ENCODE measurements around the gene NPAS3.

NPAS3 gene

GRCh38 chr14:33510063-33510481, 571.4 kb downstream of the NPAS3 start:
- H3K4me3 ChIP-seq (ENCODE audit: low read length): no peak overlapping the region
- DNase-seq (ENCODE audit: low read depth): peak; percentile 57
- TF ChIP-seq CTCF (conservative IDR thresholded peaks at IDR 0.05; ENCODE audit: low read length): no peak

- no peak for DNase-seq (ENCODE audit: low read depth)
- TF ChIP-seq CTCF (conservative IDR thresholded peaks at IDR 0.05; ENCODE audit: low read length): no peak
Measured at GRCh38 chr14:33510991-33511390, 572.3 kb downstream of the NPAS3 start.

GRCh38 chr14:33511851-33512640, 573.4 kb downstream of the NPAS3 start:
- no peak for TF ChIP-seq CTCF (conservative IDR thresholded peaks at IDR 0.05; ENCODE audit: low read length)
- no peak overlapping the region for H3K4me3 ChIP-seq (ENCODE audit: low read length)
- peak; percentile 79 for DNase-seq (ENCODE audit: low read depth)

More at GRCh38 chr14:33510991-33511390, 572.3 kb downstream of the NPAS3 start:
- H3K4me3 ChIP-seq (ENCODE audit: low read length): no peak overlapping the region

GRCh38 chr14:33515441-33515840, 576.8 kb downstream of the NPAS3 start:
- no peak for TF ChIP-seq CTCF (conservative IDR thresholded peaks at IDR 0.05; ENCODE audit: low read length)
- DNase-seq (ENCODE audit: low read depth): no peak
- no peak overlapping the region for H3K4me3 ChIP-seq (ENCODE audit: low read length)

- no peak for DNase-seq (ENCODE audit: low read depth)
- no peak overlapping the region for H3K4me3 ChIP-seq (ENCODE audit: low read length)
- no peak for TF ChIP-seq CTCF (conservative IDR thresholded peaks at IDR 0.05; ENCODE audit: low read length)
Measured at GRCh38 chr14:33515899-33516298, 577.2 kb downstream of the NPAS3 start.

GRCh38 chr14:33516898-33517436, 578.3 kb downstream of the NPAS3 start:
- DNase-seq (ENCODE audit: low read depth): no peak
- no peak for TF ChIP-seq CTCF (conservative IDR thresholded peaks at IDR 0.05; ENCODE audit: low read length)
- no peak overlapping the region for H3K4me3 ChIP-seq (ENCODE audit: low read length)

- no peak for DNase-seq (ENCODE audit: low read depth)
- no peak for TF ChIP-seq CTCF (conservative IDR thresholded peaks at IDR 0.05; ENCODE audit: low read length)
- no peak overlapping the region for H3K4me3 ChIP-seq (ENCODE audit: low read length)
Measured at GRCh38 chr14:33521192-33521591, 582.5 kb downstream of the NPAS3 start.
